Hematopoietic multipotent progenitor cell treated with erythropoietin and hydrocortisone succinate and interleukin-3 and kit ligand, for 8 days (in vitro differentiated cells): ENCODE results near the gene RNF113A.
"Not testable (repeated sequence)": the region's sequence is repeated elsewhere in the genome, so short reads cannot be mapped to it uniquely, and the experiment has no call there.

Experiments
- DNase-seq: peaks from one replicate; pipeline ENCODE4 v3.0.0-alpha.2; 2015

RNF113A gene

GRCh38 chrX:119871599-119872395 lies at the start of gene RNF113A, which contains the start of gene NDUFA1:
RNF113A (minus strand) TSS chrX:119871733; CDS start chrX:119871613, 120 bp downstream.
NDUFA1 (plus strand) TSS chrX:119871832; CDS start chrX:119871912, 80 bp downstream.
- peak; percentile 89 for DNase-seq

GRCh38 chrX:119919835-119920585 lies 48.5 kb upstream of the RNF113A start:
- DNase-seq, result no peak

GRCh38 chrX:119917877-119918276 lies 46.3 kb upstream of the RNF113A start:
- no peak for DNase-seq

GRCh38 chrX:119916310-119916709 lies 44.8 kb upstream of the RNF113A start:
- no peak for DNase-seq

- DNase-seq, result no peak
Observed at GRCh38 chrX:119900976-119901375, 29.4 kb upstream of the RNF113A start.

- DNase-seq, result no peak
Observed at GRCh38 chrX:119899125-119899524, 27.6 kb upstream of the RNF113A start.

GRCh38 chrX:119895843-119896326 lies 24.4 kb upstream of the RNF113A start, which contains the start of gene AKAP14:
AKAP14 (plus strand) TSS chrX:119895893; CDS start chrX:119903224, 7,331 bp downstream.
- no peak for DNase-seq

- DNase-seq, result not testable (repeated sequence)
Observed at GRCh38 chrX:119891961-119892692, 20.6 kb upstream of the RNF113A start.

GRCh38 chrX:119890626-119891025 lies 19.1 kb upstream of the RNF113A start:
- DNase-seq, result not testable (repeated sequence)

- peak; percentile 68 for DNase-seq
Observed at GRCh38 chrX:119887721-119888425, 16.3 kb upstream of the RNF113A start.

- DNase-seq, result peak; percentile 47
Observed at GRCh38 chrX:119885554-119886428, 14.3 kb upstream of the RNF113A start.

- peak; percentile 65 for DNase-seq
Observed at GRCh38 chrX:119880552-119881437, 9.3 kb upstream of the RNF113A start.

- no peak for DNase-seq
Observed at GRCh38 chrX:119880076-119880475, 8.5 kb upstream of the RNF113A start.

GRCh38 chrX:119878740-119879139 lies 7.2 kb upstream of the RNF113A start:
- DNase-seq, result no peak

- no peak for DNase-seq
Observed at GRCh38 chrX:119871245-119871598, 311 bp downstream of the RNF113A start.

GRCh38 chrX:119870626-119871131 lies 854 bp downstream of the RNF113A start:
- peak; percentile 23 for DNase-seq

- DNase-seq, result no peak
Observed at GRCh38 chrX:119853444-119853843, 18.1 kb downstream of the RNF113A start.

GRCh38 chrX:119852382-119853353 lies 18.9 kb downstream of the RNF113A start, which contains the start of gene UPF3B:
UPF3B (minus strand) TSS chrX:119852963; CDS start chrX:119852928, 35 bp downstream.
- peak; percentile 98 for DNase-seq

- no peak for DNase-seq
Observed at GRCh38 chrX:119833905-119834304, 37.6 kb downstream of the RNF113A start.
